ENCODE results near the gene JAM3.

JAM3 gene

GRCh38 chr11:134068829-134069425, at the start of gene JAM3:
TSS of gene JAM3 (plus strand) at chr11:134069072. CDS start at chr11:134069084, 12 bp downstream.
- Mint-ChIP-seq H3K4me3 (peak within 1 kb of the TSS; percentile 44), H3K36me3 (ENCODE audit: low read depth) (no peaks in the 10 kb centered on the region), H3K4me1 (ENCODE audit: low read depth) (peaks cover 4% of the 10 kb centered on the region), H3K27me3 (peaks cover 45% of the 10 kb centered on the region), H3K27ac (no peak within 1 kb of the TSS), H3K9me3 (no peaks in the 10 kb centered on the region)
- intact Hi-C loops (cut with micrococcal nuclease), result no loop called here

GRCh38 chr11:134019500-134019899, 49.4 kb upstream of the JAM3 start:
- Mint-ChIP-seq H3K4me1 (ENCODE audit: low read depth) (no peaks in the 10 kb centered on the region), H3K4me3 (no peak overlapping the region), H3K27me3 (peaks cover 6% of the 10 kb centered on the region), H3K9me3 (no peaks in the 10 kb centered on the region), H3K36me3 (ENCODE audit: low read depth) (no peaks in the 10 kb centered on the region), H3K27ac (no peak overlapping the region)
- intact Hi-C loops (cut with micrococcal nuclease), result no loop called here

- Mint-ChIP-seq H3K4me3 (no peak overlapping the region), H3K9me3 (no peaks in the 10 kb centered on the region), H3K27ac (no peak overlapping the region), H3K4me1 (ENCODE audit: low read depth) (no peaks in the 10 kb centered on the region), H3K27me3 (peaks cover 6% of the 10 kb centered on the region), H3K36me3 (ENCODE audit: low read depth) (no peaks in the 10 kb centered on the region)
- intact Hi-C loops (cut with micrococcal nuclease), result no loop called here
Measured at GRCh38 chr11:134020598-134020997, 48.3 kb upstream of the JAM3 start.

GRCh38 chr11:134021326-134021725, 47.5 kb upstream of the JAM3 start:
- H3K4me3 Mint-ChIP-seq, result no peak overlapping the region
- intact Hi-C loops (cut with micrococcal nuclease), result no loop called here
- H3K9me3 Mint-ChIP-seq, result no peaks in the 10 kb centered on the region
- peaks cover 8% of the 10 kb centered on the region for H3K27me3 Mint-ChIP-seq
- no peak overlapping the region for H3K27ac Mint-ChIP-seq
- no peaks in the 10 kb centered on the region for H3K4me1 Mint-ChIP-seq (ENCODE audit: low read depth)
- no peaks in the 10 kb centered on the region for H3K36me3 Mint-ChIP-seq (ENCODE audit: low read depth)

GRCh38 chr11:134022748-134023147, 46.1 kb upstream of the JAM3 start:
- no peaks in the 10 kb centered on the region for H3K4me1 Mint-ChIP-seq (ENCODE audit: low read depth)
- H3K36me3 Mint-ChIP-seq (ENCODE audit: low read depth), result no peaks in the 10 kb centered on the region
- no peaks in the 10 kb centered on the region for H3K9me3 Mint-ChIP-seq
- no peak overlapping the region for H3K4me3 Mint-ChIP-seq
- intact Hi-C loops (cut with micrococcal nuclease), result no loop called here
- no peak overlapping the region for H3K27ac Mint-ChIP-seq
- peaks cover 12% of the 10 kb centered on the region for H3K27me3 Mint-ChIP-seq

- Mint-ChIP-seq H3K4me1 (ENCODE audit: low read depth) (no peaks in the 10 kb centered on the region), H3K27me3 (peaks cover 10% of the 10 kb centered on the region), H3K4me3 (no peak overlapping the region), H3K27ac (no peak overlapping the region), H3K36me3 (ENCODE audit: low read depth) (no peaks in the 10 kb centered on the region), H3K9me3 (no peaks in the 10 kb centered on the region)
- intact Hi-C loops (cut with micrococcal nuclease), result no loop called here
Measured at GRCh38 chr11:134024420-134025081, 44.3 kb upstream of the JAM3 start.

GRCh38 chr11:134025082-134025429, 43.8 kb upstream of the JAM3 start:
- H3K9me3 Mint-ChIP-seq, result no peaks in the 10 kb centered on the region
- no peak overlapping the region for H3K4me3 Mint-ChIP-seq
- no peaks in the 10 kb centered on the region for H3K36me3 Mint-ChIP-seq (ENCODE audit: low read depth)
- H3K27ac Mint-ChIP-seq, result no peak overlapping the region
- H3K27me3 Mint-ChIP-seq, result peaks cover 10% of the 10 kb centered on the region
- intact Hi-C loops (cut with micrococcal nuclease), result no loop called here
- H3K4me1 Mint-ChIP-seq (ENCODE audit: low read depth), result no peaks in the 10 kb centered on the region

GRCh38 chr11:134026655-134027343, 42.1 kb upstream of the JAM3 start:
- intact Hi-C loops (cut with micrococcal nuclease), result no loop called here
- Mint-ChIP-seq H3K4me3 (no peak overlapping the region), H3K36me3 (ENCODE audit: low read depth) (no peaks in the 10 kb centered on the region), H3K27ac (no peak overlapping the region), H3K9me3 (no peaks in the 10 kb centered on the region), H3K4me1 (ENCODE audit: low read depth) (no peaks in the 10 kb centered on the region), H3K27me3 (peaks cover 20% of the 10 kb centered on the region)

- peaks cover 27% of the 10 kb centered on the region for H3K27me3 Mint-ChIP-seq
- no peak overlapping the region for H3K27ac Mint-ChIP-seq
- no peaks in the 10 kb centered on the region for H3K9me3 Mint-ChIP-seq
- no peaks in the 10 kb centered on the region for H3K4me1 Mint-ChIP-seq (ENCODE audit: low read depth)
- no peaks in the 10 kb centered on the region for H3K36me3 Mint-ChIP-seq (ENCODE audit: low read depth)
- intact Hi-C loops (cut with micrococcal nuclease), result no loop called here
- no peak overlapping the region for H3K4me3 Mint-ChIP-seq
Measured at GRCh38 chr11:134027671-134028070, 41.2 kb upstream of the JAM3 start.

- H3K27ac Mint-ChIP-seq, result no peak overlapping the region
- H3K4me1 Mint-ChIP-seq (ENCODE audit: low read depth), result no peaks in the 10 kb centered on the region
- H3K36me3 Mint-ChIP-seq (ENCODE audit: low read depth), result no peaks in the 10 kb centered on the region
- intact Hi-C loops (cut with micrococcal nuclease), result no loop called here
- H3K27me3 Mint-ChIP-seq, result peaks cover 33% of the 10 kb centered on the region
- no peaks in the 10 kb centered on the region for H3K9me3 Mint-ChIP-seq
- H3K4me3 Mint-ChIP-seq, result no peak overlapping the region
Measured at GRCh38 chr11:134028368-134028920, 40.4 kb upstream of the JAM3 start.

- intact Hi-C loops (cut with micrococcal nuclease), result no loop called here
- no peaks in the 10 kb centered on the region for H3K4me1 Mint-ChIP-seq (ENCODE audit: low read depth)
- H3K4me3 Mint-ChIP-seq, result no peak overlapping the region
- peaks cover 58% of the 10 kb centered on the region for H3K27me3 Mint-ChIP-seq
- H3K9me3 Mint-ChIP-seq, result no peaks in the 10 kb centered on the region
- H3K27ac Mint-ChIP-seq, result no peak overlapping the region
- no peaks in the 10 kb centered on the region for H3K36me3 Mint-ChIP-seq (ENCODE audit: low read depth)
Measured at GRCh38 chr11:134030853-134031252, 38.0 kb upstream of the JAM3 start.

GRCh38 chr11:134032043-134032442, 36.8 kb upstream of the JAM3 start:
- no peaks in the 10 kb centered on the region for H3K36me3 Mint-ChIP-seq (ENCODE audit: low read depth)

GRCh38 chr11:134032501-134033091, 36.3 kb upstream of the JAM3 start:
- no peaks in the 10 kb centered on the region for H3K9me3 Mint-ChIP-seq
- no peak overlapping the region for H3K27ac Mint-ChIP-seq
- intact Hi-C loops (cut with micrococcal nuclease), result no loop called here
- H3K36me3 Mint-ChIP-seq (ENCODE audit: low read depth), result no peaks in the 10 kb centered on the region
- peaks cover 9% of the 10 kb centered on the region for H3K4me1 Mint-ChIP-seq (ENCODE audit: low read depth)
- H3K4me3 Mint-ChIP-seq, result no peak overlapping the region
- H3K27me3 Mint-ChIP-seq, result peaks cover 64% of the 10 kb centered on the region

More at GRCh38 chr11:134032043-134032442, 36.8 kb upstream of the JAM3 start:
- Mint-ChIP-seq H3K4me1 (ENCODE audit: low read depth) (peaks cover 4% of the 10 kb centered on the region), H3K27me3 (peaks cover 61% of the 10 kb centered on the region), H3K4me3 (no peak overlapping the region), H3K27ac (no peak overlapping the region), H3K9me3 (no peaks in the 10 kb centered on the region)
- intact Hi-C loops (cut with micrococcal nuclease), result no loop called here

- no peak overlapping the region for H3K4me3 Mint-ChIP-seq
- H3K27me3 Mint-ChIP-seq, result peaks cover 67% of the 10 kb centered on the region
- H3K27ac Mint-ChIP-seq, result no peak overlapping the region
Measured at GRCh38 chr11:134033276-134033675, 35.6 kb upstream of the JAM3 start.

More at GRCh38 chr11:134033276-134033675, 35.6 kb upstream of the JAM3 start:
- intact Hi-C loops (cut with micrococcal nuclease), result no loop called here
- Mint-ChIP-seq H3K4me1 (ENCODE audit: low read depth) (peaks cover 12% of the 10 kb centered on the region), H3K36me3 (ENCODE audit: low read depth) (no peaks in the 10 kb centered on the region), H3K9me3 (no peaks in the 10 kb centered on the region)
